Kasumi-1 (cell line): ENCODE results near the gene MLF1.

ENCODE experiments used
- DNase-seq, 2 experiments: peaks; one replicate each; lab custom pipeline; 2025; lab: John Stamatoyannopoulos, UW

Gene MLF1

DNA sequence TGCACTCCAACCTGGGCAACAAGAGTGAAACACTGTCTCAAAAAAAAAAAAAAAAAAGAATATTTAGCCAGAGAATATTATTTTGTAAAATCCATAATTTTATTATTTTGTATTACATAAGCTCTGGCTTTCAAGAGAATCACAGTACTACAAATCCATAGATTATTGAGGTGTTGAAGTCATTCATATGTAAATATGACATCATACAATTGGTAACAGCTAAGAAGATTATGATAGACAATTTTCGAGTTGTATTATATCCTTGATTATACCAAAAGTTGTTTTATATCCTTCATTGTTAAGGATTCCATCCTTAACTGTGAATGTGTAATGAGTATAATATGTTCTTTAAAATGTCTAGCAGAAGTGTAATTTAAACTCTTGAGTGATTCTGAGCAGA lies 3.7 kb downstream of the MLF1 start:
- no peak for DNase-seq

DNA sequence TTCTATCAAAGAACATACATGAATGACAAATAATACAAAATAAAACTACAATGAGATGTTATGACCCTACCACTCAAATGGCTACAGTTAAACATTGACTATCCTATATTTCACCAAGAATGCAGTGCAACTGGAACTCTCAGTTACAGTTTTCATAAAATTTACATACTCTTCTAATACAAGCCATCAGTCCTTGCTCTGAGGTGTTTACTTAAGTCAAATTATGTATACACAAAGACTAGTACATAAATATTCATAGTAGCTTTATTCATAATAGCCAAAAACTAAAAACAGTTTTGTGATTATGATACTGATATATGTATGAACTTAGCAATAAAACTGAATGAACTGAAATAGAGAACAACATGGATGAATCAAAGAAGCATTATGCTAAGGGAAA lies 19.2 kb downstream of the MLF1 start:
- DNase-seq, result no peak

DNA sequence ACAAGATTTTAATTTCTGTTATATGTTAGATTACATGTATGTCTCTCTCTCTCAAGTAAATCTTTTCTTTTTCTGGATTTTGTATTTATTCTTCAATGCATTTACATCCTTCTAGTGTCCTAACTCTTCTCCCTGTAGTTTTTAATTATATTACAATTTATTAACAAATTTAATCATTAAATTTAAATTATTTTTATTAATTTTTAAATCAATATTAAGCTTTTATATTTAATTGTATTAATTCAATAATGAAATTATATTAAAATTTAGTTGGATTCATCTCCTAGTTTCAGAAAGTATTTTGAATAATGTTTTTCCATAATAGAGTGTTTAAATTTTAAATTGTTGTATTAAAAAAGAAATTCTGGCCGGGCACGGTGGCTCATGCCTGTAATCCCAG lies 29.8 kb downstream of the MLF1 start:
- no peak for DNase-seq

DNA sequence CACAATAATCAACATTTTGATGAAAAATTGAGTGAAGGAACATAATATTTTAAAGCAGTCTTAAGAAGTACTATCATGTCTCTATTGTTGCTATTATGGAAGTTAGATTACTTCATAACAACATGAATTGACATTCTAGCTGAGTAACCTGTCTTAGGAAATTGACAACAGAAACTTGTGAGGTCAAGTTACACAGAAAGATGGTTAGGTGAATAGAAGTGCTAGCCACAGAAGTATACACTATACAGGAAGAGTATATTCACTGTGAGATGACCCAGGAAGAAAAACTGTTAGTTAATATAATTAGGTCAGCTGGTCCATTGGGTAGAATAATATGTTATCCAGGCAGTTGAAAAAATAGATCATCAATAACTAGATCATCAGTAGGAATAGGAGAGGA lies 31.2 kb downstream of the MLF1 start:
- DNase-seq, result no peak

DNA sequence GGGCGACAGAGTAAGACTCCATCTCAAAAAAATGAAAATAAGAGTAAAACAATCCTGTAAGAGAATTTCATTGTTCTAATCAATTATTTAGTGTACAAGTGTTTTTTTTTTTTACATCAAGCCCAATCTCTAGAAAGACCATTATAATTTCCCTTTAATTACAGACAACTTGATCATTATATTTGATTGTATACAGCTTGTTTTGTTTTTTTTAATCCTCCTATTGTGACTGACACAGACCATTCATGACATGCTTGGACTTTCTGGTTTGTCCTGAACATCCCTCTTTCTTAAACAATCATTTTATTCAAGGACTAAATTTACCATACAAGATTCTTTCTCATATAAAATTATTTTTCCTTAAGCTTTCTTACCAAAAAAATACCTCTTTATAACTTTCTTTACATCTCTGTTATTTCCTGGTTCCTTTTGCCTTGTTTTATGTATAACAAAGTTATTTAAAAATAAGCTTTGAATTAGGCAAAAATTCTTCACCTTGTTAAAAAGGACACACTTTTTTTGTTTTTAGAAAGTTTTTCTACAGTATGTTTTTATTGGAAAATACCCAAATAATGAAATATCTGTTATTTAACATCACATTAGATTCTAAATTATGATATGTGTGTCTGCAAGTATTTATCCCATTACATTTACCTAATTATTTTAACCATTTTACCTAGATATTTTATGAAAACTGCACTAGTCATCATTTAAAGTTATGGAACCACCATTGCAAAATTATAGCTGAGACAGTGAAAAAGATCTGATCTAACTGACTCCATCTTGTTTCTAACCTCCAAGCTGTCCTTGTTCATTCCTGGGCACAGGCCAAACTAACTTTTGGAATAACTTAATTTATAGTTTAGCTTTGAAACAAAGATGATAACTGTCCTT lies 47.2 kb downstream of the MLF1 start:
- peak in 1 of 2 experiments; percentile 19 for DNase-seq

DNA sequence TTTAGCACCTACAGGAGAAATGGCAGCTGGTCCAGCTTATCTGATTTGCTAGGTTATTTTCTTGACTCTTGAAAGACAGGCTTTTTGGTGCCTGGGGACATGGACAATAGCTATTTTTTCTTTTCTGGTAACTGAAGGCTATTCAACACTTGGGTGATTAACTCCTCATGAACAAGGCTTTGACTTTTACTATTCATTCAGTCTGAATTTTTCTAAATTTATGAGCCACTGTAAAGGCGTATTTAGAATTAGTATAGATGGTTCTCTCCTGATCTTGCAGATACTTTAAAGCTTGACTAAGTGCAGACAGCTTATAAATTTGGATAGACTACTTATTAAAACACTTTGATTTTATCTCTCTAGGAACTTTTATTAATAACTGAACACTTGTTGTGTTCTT lies 54.9 kb downstream of the MLF1 start:
- DNase-seq, result no peak

DNA sequence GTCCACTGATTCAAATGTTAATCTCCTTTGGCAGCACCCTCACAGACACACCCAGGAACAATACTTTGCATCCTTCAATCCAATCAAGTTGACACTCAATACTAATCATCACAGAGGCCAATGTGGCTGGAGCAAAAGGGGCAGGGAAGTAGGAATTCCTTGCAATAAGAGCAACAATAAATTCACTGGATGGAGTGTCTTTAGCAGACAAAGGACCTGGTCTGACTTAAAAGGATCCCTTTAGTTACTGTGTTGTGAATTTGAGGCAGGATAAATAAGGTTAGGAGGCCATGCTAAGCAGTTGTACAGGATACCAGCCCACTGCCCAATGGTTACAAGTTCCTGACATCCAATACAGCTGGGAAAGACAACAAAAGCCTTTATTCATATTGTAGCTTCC lies 61.0 kb downstream of the MLF1 start:
- DNase-seq, result no peak

DNA sequence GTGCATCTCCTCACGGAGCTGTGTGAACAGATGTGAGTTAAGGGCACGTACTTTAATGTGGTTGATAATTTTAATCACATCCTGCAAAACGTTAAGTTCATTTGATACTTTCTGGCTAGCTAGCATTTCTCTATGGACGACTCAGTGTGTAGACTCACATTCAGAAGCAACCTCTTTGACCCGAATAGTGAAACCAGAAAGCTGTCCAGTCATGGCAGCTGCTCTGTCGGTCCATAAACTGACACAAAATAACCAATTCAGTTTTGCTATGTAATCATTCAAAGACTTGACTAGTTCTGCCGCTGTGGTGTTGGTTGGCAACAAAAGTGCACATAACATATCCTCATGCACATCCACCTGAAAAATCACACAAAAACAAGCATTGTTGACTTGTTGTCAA lies 69.7 kb downstream of the MLF1 start:
- no peak for DNase-seq

DNA sequence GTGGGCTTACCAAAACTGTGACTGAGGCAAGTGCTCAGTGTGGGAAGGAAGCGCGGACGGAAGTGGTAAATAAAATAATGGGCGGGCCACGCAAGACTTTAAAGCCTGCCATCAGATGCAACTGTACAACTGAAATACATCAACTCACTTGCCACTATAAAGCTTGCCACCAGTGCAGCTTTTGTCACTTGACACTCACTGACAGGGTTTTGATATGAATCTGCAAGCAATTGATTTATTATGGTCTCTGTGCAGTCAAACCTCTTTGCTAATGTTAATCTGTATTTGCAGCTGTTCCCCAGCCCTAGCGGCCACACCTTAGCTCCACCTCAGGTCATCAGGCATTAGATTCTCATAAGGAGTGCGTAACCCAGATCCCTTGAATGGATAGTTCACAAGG lies 71.0 kb downstream of the MLF1 start:
- DNase-seq, result no peak

DNA sequence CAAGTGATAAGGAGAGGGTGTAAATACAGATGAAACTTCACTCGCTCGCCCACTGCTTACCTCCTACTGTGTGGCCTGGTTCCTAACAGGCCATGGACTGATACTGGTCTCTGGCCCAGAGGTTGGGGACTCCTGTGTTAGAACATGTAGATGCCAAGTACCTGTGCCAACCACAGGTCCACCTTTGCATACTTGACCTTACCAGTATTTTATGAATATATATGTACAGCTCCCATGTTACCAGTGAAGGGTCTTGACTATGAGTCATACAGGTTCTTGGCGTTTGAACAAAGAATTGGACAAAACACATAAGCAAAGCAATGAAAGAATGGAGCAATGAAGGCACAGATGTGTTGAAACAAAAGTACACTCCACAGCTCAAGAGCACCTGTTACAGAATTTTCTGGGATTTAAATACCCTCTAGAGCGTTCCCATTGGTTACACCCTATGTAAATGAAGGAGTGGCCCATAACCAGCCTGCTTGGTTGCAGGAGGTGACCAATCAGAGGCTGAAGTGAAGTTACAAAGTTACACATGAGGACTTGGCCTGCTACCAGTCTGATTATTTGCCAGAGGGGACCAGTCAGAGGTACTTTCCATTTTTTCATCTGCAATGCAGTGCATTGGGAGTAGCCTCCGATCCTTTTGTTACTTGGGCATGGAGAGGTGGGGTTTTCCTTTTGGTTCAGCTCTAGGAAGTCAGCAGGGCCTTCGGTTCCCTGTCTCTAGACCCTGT lies 71.6 kb downstream of the MLF1 start:
- no peak for DNase-seq

DNA sequence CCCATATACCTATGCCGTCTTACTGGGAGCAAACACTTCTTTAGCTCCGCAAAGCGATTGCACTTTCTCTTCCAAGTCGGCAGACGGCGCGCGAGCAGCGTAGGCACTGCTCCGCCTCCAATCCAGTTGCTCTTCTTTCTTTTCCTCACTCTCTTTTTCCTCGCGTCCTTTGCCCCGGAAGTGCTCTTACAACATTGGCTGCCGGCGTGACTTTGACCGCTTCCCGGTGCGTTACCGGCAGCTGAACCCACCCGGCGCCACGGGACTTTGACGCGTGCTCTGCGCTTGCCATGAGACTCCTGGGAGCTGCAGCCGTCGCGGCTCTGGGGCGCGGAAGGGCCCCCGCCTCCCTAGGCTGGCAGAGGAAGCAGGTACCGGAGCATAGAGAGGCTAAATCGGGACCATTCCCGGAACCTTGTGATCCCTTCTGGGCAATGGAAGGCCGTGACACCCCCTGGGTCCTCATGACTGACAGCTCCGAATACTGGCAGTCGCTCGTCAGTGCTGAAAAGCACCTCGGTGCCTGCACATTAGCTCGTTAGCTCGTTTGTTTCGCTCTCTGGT lies 73.4 kb downstream of the MLF1 start, which contains the start of gene GFM1:
Gene GFM1, plus strand, starts transcription at position 183 of the 564 bp plus-strand sequence. Its CDS starts 108 bp downstream, at position 291.
- DNase-seq, result peak; percentile 99

DNA sequence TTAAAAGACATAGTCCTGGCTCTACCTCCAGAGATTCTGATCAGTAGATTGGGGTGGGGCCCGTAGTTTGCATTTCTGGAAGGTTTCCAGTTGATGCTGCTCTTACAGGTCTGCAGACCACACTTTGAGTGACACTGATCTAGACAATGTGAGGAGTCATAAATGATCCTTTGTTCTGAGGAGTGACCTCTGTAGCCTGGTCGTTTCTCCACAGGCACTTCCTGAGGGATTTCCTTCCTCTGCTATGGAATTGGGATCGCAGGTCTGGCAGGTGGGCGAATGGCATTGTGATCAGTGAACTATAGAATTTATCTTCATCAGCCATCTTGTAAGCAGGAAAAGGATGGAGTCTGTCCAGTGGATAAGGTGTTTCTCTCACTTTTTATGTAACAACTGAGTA lies 78.8 kb downstream of the MLF1 start:
- no peak for DNase-seq

DNA sequence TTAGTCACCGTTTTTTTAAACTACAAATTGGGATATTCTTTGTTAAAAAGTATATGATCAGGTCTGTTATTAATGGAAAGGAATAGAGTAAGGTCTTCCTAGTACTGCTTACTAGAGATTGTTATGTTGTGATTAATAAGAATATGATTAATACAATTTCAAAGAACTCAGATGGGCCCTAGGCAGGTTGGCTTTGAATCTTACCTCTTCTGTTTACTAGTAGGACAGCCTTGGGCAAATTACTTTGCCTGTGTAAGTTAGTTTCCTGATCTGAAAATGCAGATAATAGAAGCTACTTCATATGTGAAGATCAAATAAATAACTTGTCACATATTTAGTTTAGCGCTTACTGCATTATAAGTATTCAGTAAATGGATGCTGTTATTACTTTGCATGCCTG lies 80.2 kb downstream of the MLF1 start:
- no peak for DNase-seq

DNA sequence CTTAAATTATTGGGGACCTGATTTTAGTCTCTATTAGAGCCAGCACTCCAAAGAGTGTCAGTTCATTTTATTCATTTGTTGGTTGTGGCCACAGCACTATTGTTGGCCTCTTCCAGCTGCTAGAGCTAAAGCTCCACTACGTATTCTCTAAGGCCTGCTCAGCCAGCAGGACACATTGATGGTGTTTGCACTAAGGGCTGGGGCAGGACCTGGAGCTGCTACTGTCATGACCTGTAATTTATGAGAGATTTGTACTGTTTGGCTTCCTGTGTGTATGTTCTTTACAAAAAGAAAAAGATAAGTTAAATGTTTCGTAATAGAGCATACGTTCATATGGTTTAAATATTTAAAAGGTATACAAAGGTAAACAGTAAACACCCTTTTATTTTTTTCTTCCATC lies 81.5 kb downstream of the MLF1 start:
- no peak for DNase-seq
